ENCODE data around the gene ZNF692. TPM values are rescaled to one million over a fixed set of nuclear protein-coding genes. Genes with fewer than 3 reads are reported as not detected.
"Not testable (repeated sequence)": the region's sequence is repeated elsewhere in the genome, so short reads cannot be mapped to it uniquely, and the experiment has no call there.

ZNF692 gene
- total RNA-seq, 4 donors from 2014 or later = 35.7 to 67.9 (median 40.7) TPM

- TF ChIP-seq CTCF (IDR thresholded peaks at IDR 0.05) (no peak), POLR2A (IDR thresholded peaks at IDR 0.05) (no peak)
- Histone ChIP-seq H3K4me3 (no peak overlapping the region), H3K36me3 (no peaks in the 10 kb centered on the region), H3K27me3 (no peaks in the 10 kb centered on the region), H3K4me1 (peaks cover 0 to 7% (median 0%) of the 10 kb centered on the region in 3 donors), H3K9me3 (no peaks in the 10 kb centered on the region), H3K27ac (no peak overlapping the region)
- no peak for DNase-seq
- intact Hi-C loops (cut with DNase I) = no loop called here
- 0% methylated on average over 1 of the region's 1 CpG for WGBS, 2 donors
Observed at GRCh38 chr1:248886237-248886895, 27.5 kb upstream of the ZNF692 start.

GRCh38 chr1:248885646-248886045 lies 26.8 kb upstream of the ZNF692 start:
- Histone ChIP-seq H3K4me1 (peaks cover 0 to 12% (median 0%) of the 10 kb centered on the region in 3 donors), H3K36me3 (no peaks in the 10 kb centered on the region), H3K4me3 (no peak overlapping the region), H3K27ac (no peak overlapping the region), H3K27me3 (no peaks in the 10 kb centered on the region), H3K9me3 (no peaks in the 10 kb centered on the region)
- intact Hi-C loops (cut with DNase I) = no loop called here
- 71 to 81% methylated on average over 1 of the region's 1 CpG for WGBS, 2 donors
- no peak for DNase-seq
- TF ChIP-seq CTCF (IDR thresholded peaks at IDR 0.05) (no peak), POLR2A (IDR thresholded peaks at IDR 0.05) (no peak)

GRCh38 chr1:248884632-248885295 lies 25.9 kb upstream of the ZNF692 start:
- H3K27ac ChIP-seq = no peak overlapping the region
- intact Hi-C loops (cut with DNase I) = no loop called here
- H3K36me3 ChIP-seq = no peaks in the 10 kb centered on the region
- WGBS, 2 donors = 64 to 69% methylated on average over 1 of the region's 1 CpG
- H3K4me1 ChIP-seq = peaks cover 0 to 12% (median 0%) of the 10 kb centered on the region in 3 donors
- H3K4me3 ChIP-seq = no peak overlapping the region
- no peaks in the 10 kb centered on the region for H3K27me3 ChIP-seq
- DNase-seq = no peak
- TF ChIP-seq POLR2A (IDR thresholded peaks at IDR 0.05) = no peak
- TF ChIP-seq CTCF (IDR thresholded peaks at IDR 0.05) = no peak
- no peaks in the 10 kb centered on the region for H3K9me3 ChIP-seq

GRCh38 chr1:248882427-248882826 lies 23.5 kb upstream of the ZNF692 start:
- H3K4me3 ChIP-seq; intact Hi-C loops (cut with DNase I); H3K36me3 ChIP-seq; DNase-seq; H3K9me3 ChIP-seq; H3K27ac ChIP-seq; H3K27me3 ChIP-seq: not testable (repeated sequence)
- 71 to 84% methylated on average over 7 of the region's 7 CpGs for WGBS, 2 donors
- H3K4me1 ChIP-seq = peaks cover 0 to 12% (median 0%) of the 10 kb centered on the region in 3 donors

GRCh38 chr1:248881261-248881660 lies 22.4 kb upstream of the ZNF692 start:
- TF ChIP-seq POLR2A (IDR thresholded peaks at IDR 0.05) (no peak), CTCF (IDR thresholded peaks at IDR 0.05) (no peak)
- WGBS, 2 donors = 18 to 19% methylated on average over 1 of the region's 1 CpG
- no peak overlapping the region for H3K4me3 ChIP-seq
- H3K36me3 ChIP-seq = no peaks in the 10 kb centered on the region
- no peak for DNase-seq
- peaks cover 0 to 12% (median 0%) of the 10 kb centered on the region in 3 donors for H3K4me1 ChIP-seq
- no peaks in the 10 kb centered on the region for H3K9me3 ChIP-seq
- no peak overlapping the region for H3K27ac ChIP-seq
- H3K27me3 ChIP-seq = no peaks in the 10 kb centered on the region
- intact Hi-C loops (cut with DNase I) = no loop called here

All from esophagus squamous epithelium (tissue), 5 donors.